H9 (cell line): ENCODE results near the gene TMEM273. TPM values are rescaled to one million over a fixed set of nuclear protein-coding genes. Genes with fewer than 3 reads are reported as not detected.

ENCODE experiments used
- DNase-seq: peaks from one replicate; pipeline ENCODE4 v3.0.0-alpha.2; 2017
- H2AFZ ChIP-seq: one replicate; pipeline ENCODE4 v1.6.1; 2013; ENCODE audit warnings: mild to moderate bottlenecking, low read length, control low read depth, moderate library complexity
- H2AK5ac ChIP-seq: 2 replicates; pipeline ENCODE4 v1.6.1; 2013; ENCODE audit warnings: low read length, control low read depth, mixed read lengths; ENCODE audit not compliant: insufficient read length
- H2BK120ac ChIP-seq: one replicate; pipeline ENCODE4 v1.6.1; 2013; ENCODE audit warnings: low read depth, mild to moderate bottlenecking, low read length, control low read depth, inconsistent platforms; ENCODE audit not compliant: poor library complexity, severe bottlenecking
- H2BK12ac ChIP-seq: 2 replicates; pipeline ENCODE4 v1.6.1; 2013; ENCODE audit warnings: low read length, control low read depth, mixed read lengths, low read depth; ENCODE audit not compliant: insufficient read length
- H2BK15ac ChIP-seq: 2 replicates; pipeline ENCODE4 v1.6.1; 2013; ENCODE audit warnings: low read depth, low read length, control low read depth
- H2BK20ac ChIP-seq: one replicate; pipeline ENCODE4 v1.6.1; 2013; ENCODE audit warnings: low read depth, mild to moderate bottlenecking, low read length, control low read depth, inconsistent platforms; ENCODE audit not compliant: poor library complexity, severe bottlenecking
- H2BK5ac ChIP-seq: 2 replicates; pipeline ENCODE4 v1.6.1; 2013; ENCODE audit warnings: low read length, control low read depth, mixed read lengths; ENCODE audit not compliant: insufficient read length
- H3K14ac ChIP-seq: 2 replicates; pipeline ENCODE4 v1.6.1; 2013; ENCODE audit warnings: low read length, control low read depth; ENCODE audit not compliant: insufficient read depth
- H3K18ac ChIP-seq: 2 replicates; pipeline ENCODE4 v1.6.1; 2013; ENCODE audit warnings: low read depth, mild to moderate bottlenecking, mixed read lengths, low read length, control low read depth; ENCODE audit not compliant: insufficient read length
- H3K23ac ChIP-seq: 2 replicates; pipeline ENCODE4 v1.6.1; 2013; ENCODE audit warnings: low read length, control low read depth, mixed read lengths, low read depth; ENCODE audit not compliant: insufficient read length
- H3K23me2 ChIP-seq: 2 replicates; pipeline ENCODE4 v1.6.1; 2013; ENCODE audit warnings: low read depth, mild to moderate bottlenecking, mixed read lengths, low read length, control low read depth; ENCODE audit not compliant: insufficient read length, poor library complexity, severe bottlenecking
- H3K27ac ChIP-seq: 2 replicates; pipeline ENCODE4 v1.5.1; 2013; ENCODE audit warnings: low read length, control low read depth, mixed read lengths, low read depth; ENCODE audit not compliant: insufficient read length
- H3K27me3 ChIP-seq: 2 replicates; pipeline ENCODE4 v1.6.1; 2013; ENCODE audit warnings: low read length, control low read depth, inconsistent platforms; ENCODE audit not compliant: insufficient read depth
- H3K4ac ChIP-seq: 2 replicates; pipeline ENCODE4 v1.6.1; 2013; ENCODE audit warnings: low read depth, mild to moderate bottlenecking, control low read depth, inconsistent platforms, low read length, moderate library complexity
- H3K4me1 ChIP-seq: 2 replicates; pipeline ENCODE4 v1.6.1; 2013; ENCODE audit warnings: low read length, control low read depth, inconsistent platforms; ENCODE audit not compliant: insufficient read depth
- H3K4me2 ChIP-seq: 2 replicates; pipeline ENCODE4 v1.6.1; 2013; ENCODE audit warnings: low read length, control low read depth, mixed read lengths; ENCODE audit not compliant: insufficient read length, insufficient read depth
- H3K56ac ChIP-seq: 2 replicates; pipeline ENCODE4 v1.6.1; 2013; ENCODE audit warnings: low read depth, mild to moderate bottlenecking, mixed read lengths, low read length, control low read depth; ENCODE audit not compliant: insufficient read length
- H3K79me1 ChIP-seq: 2 replicates; pipeline ENCODE4 v1.6.1; 2013; ENCODE audit warnings: low read depth, mild to moderate bottlenecking, moderate library complexity, low read length, control low read depth, inconsistent platforms; ENCODE audit not compliant: insufficient read depth, poor library complexity, severe bottlenecking
- H3K79me2 ChIP-seq: 2 replicates; pipeline ENCODE4 v1.6.1; 2013; ENCODE audit warnings: low read length, control low read depth, inconsistent platforms; ENCODE audit not compliant: insufficient read depth
- H3K9ac ChIP-seq: 2 replicates; pipeline ENCODE4 v1.6.1; 2013; ENCODE audit warnings: low read length, control low read depth, mixed read lengths; ENCODE audit not compliant: insufficient read length; ENCODE audit errors: extremely low read depth
- H3K9me3 ChIP-seq: one replicate; pipeline ENCODE4 v1.6.1; 2013; ENCODE audit warnings: low read depth, low read length, inconsistent platforms; ENCODE audit not compliant: control insufficient read depth
- H3T11ph ChIP-seq: one replicate; pipeline ENCODE4 v1.6.1; 2013; ENCODE audit warnings: mild to moderate bottlenecking, low read length, control low read depth, inconsistent platforms
- H4K20me1 ChIP-seq: one replicate; pipeline ENCODE4 v1.6.1; 2013; ENCODE audit not compliant: control insufficient read depth, insufficient read length, insufficient read depth
- H4K5ac ChIP-seq: 2 replicates; pipeline ENCODE4 v1.6.1; 2013; ENCODE audit warnings: low read depth, mild to moderate bottlenecking, mixed read lengths, low read length, control low read depth; ENCODE audit not compliant: insufficient read length
- H4K8ac ChIP-seq: replicated peaks from 2 replicates; pipeline ENCODE4 v1.6.1; 2013; ENCODE audit warnings: low read length, control low read depth, mixed read lengths, low read depth; ENCODE audit not compliant: insufficient read length
- H4K91ac ChIP-seq: 2 replicates; pipeline ENCODE4 v1.6.1; 2013; ENCODE audit warnings: low read depth, mild to moderate bottlenecking, moderate library complexity, mixed read lengths, low read length, control low read depth; ENCODE audit not compliant: insufficient read length
- H3K27ac Mint-ChIP-seq, 3 experiments: 2 replicates in 2 of 3; 3 replicates in 1 of 3; pipeline ENCODE4 v1.8.0; 2020 to 2021; ENCODE audit warnings: mixed read lengths in 3 of 3, mild to moderate bottlenecking in 1 of 3, moderate library complexity in 1 of 3
- H3K27me3 Mint-ChIP-seq: 2 replicates; pipeline ENCODE4 v1.8.0; 2021; ENCODE audit warnings: low read depth, mild to moderate bottlenecking, moderate library complexity, mixed read lengths
- H3K36me3 Mint-ChIP-seq, 3 experiments: 2 replicates in 2 of 3; 3 replicates in 1 of 3; pipeline ENCODE4 v1.8.0; 2020 to 2021; ENCODE audit warnings: low read depth in 3 of 3, mixed read lengths in 3 of 3; ENCODE audit not compliant: insufficient read depth in 1 of 3
- H3K4me1 Mint-ChIP-seq, 2 experiments: 2 replicates each; pipeline ENCODE4 v1.8.0; 2020; ENCODE audit warnings: mixed read lengths in 2 of 2
- H3K4me3 Mint-ChIP-seq, 2 experiments: 2 replicates in 1 of 2; 3 replicates in 1 of 2; pipeline ENCODE4 v1.8.0; 2020 to 2021; ENCODE audit warnings: mild to moderate bottlenecking in 2 of 2, mixed read lengths in 2 of 2, moderate library complexity in 1 of 2
- H3K9me3 Mint-ChIP-seq, 2 experiments: 2 replicates in 1 of 2; 3 replicates in 1 of 2; pipeline ENCODE4 v1.8.0; 2020; ENCODE audit warnings: mild to moderate bottlenecking in 2 of 2, mixed read lengths in 2 of 2, moderate library complexity in 1 of 2
- CTCF ChIP-seq: fragments of 200-600 bp; sonication (generic); conservative IDR thresholded peaks from 3 replicates; pipeline ENCODE4 v1.8.0; 2021; ENCODE audit warnings: antibody characterized with exemption, mild to moderate bottlenecking
- WGBS: extraction: QIAGEN DNeasy Blood & Tissue Kit; methylation state at CpG from one replicate; pipeline ENCODE4 v1.1.7; 2013; ENCODE audit warnings: missing lambda C conversion rate, low lambda C conversion rate, mixed read lengths; ENCODE audit not compliant: insufficient read length; ENCODE audit errors: extremely low coverage; 5-methylcytosine and 5-hydroxymethylcytosine counted together
- total RNA-seq: library from RNA; stranded (reverse); gene quantifications from 2 replicates; pipeline ENCODE4 v1.2.1, GENCODE V29; 2021

The TMEM273 gene
- total RNA-seq, 1 experiment from 2014 or later: not detected

GRCh38 chr10:49180444-49180860 lies 7.7 kb downstream of the TMEM273 start:
- Histone ChIP-seq H4K91ac (no peak overlapping the region), H2BK15ac (no peak overlapping the region), H2AFZ (no peak overlapping the region), H4K20me1 (no peaks in the 10 kb centered on the region), H3T11ph (no peak overlapping the region), H3K4ac (no peak overlapping the region), H3K79me2 (no peaks in the 10 kb centered on the region), H4K8ac (no peak overlapping the region), H4K5ac (no peak overlapping the region), H2BK20ac (no peak overlapping the region), H2BK120ac (no peak overlapping the region), H3K18ac (no peak overlapping the region), H2AK5ac (no peak overlapping the region), H3K9ac (no peak overlapping the region), H3K27ac (no peak overlapping the region), H2BK12ac (no peak overlapping the region), H3K79me1 (no peaks in the 10 kb centered on the region), H3K23ac (no peak overlapping the region), H3K4me1 (no peaks in the 10 kb centered on the region), H2BK5ac (no peak overlapping the region), H3K27me3 (no peaks in the 10 kb centered on the region), H3K56ac (no peak overlapping the region), H3K23me2 (no peaks in the 10 kb centered on the region), H3K14ac (no peak overlapping the region), H3K9me3 (no peaks in the 10 kb centered on the region), H3K4me2 (no peak overlapping the region)
- WGBS: no CpG with 5 or more reads among the region's 3 CpGs
- no peaks in the 10 kb centered on the region; a peak in 1 of 7 replicates for H3K36me3 Mint-ChIP-seq
- no peak overlapping the region for H3K27ac Mint-ChIP-seq
- no peak overlapping the region for H3K4me3 Mint-ChIP-seq
- H3K27me3 Mint-ChIP-seq: peaks cover 2% of the 10 kb centered on the region
- TF ChIP-seq CTCF: no peak
- no peak for DNase-seq
- peaks cover 3 to 5% of the 10 kb centered on the region in 2 experiments; a peak in 2 of 4 replicates for H3K4me1 Mint-ChIP-seq
- 0 out of 5 replicates have a peak, but pooled peaks cover 0 to 3% of the 10 kb centered on the region in 2 experiments for H3K9me3 Mint-ChIP-seq
